Measurements from ENCODE around the gene VPS26B. TPM values are rescaled to one million over a fixed set of nuclear protein-coding genes. Genes with fewer than 3 reads are reported as not detected.

VPS26B gene
- total and polyA plus RNA-seq, 4 donors: 17.1 to 37.6 (median 27.4) TPM

DNA sequence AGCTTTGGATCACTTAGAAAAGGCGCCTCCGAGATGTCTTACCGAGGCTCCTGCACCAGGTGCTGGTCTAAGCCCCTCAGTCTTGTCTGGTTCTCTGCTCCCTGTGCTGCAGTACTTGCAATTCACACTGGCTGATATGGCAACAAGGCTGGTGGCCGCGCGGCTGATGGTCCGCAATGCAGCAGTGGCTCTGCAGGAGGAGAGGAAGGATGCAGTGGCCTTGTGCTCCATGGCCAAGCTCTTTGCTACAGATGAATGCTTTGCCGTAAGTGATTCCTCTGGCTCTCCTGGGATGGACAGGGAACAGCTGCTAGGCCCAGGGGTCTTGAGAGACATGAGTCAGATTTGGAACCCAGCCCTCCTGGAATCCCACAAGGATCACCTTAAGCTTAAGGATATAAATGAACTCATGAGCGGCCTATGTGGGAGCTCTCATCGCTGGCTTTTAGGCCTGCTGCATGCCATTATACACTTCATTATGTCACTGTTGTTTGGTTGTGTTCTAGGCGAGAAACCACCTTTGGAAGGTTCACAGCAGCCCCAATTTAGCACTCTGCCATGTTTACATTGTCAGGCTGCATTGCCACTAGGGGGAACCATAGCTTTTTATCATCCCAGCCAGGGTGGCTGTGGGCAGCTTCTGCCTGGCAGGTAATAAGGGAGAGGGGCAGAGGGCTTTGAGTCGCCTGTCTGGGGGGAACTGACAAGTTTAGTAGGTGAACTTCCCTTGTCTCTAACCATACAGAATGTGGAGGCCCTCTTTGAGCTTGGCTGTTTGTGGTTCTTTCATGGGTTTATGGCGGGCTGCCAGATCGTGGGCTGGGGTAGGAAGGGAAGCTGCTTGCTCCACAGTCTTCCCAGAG, 37.4 kb downstream of the VPS26B start:
- no peak for ATAC-seq (ENCODE audit: insufficient read depth, low FRiP score)

DNA sequence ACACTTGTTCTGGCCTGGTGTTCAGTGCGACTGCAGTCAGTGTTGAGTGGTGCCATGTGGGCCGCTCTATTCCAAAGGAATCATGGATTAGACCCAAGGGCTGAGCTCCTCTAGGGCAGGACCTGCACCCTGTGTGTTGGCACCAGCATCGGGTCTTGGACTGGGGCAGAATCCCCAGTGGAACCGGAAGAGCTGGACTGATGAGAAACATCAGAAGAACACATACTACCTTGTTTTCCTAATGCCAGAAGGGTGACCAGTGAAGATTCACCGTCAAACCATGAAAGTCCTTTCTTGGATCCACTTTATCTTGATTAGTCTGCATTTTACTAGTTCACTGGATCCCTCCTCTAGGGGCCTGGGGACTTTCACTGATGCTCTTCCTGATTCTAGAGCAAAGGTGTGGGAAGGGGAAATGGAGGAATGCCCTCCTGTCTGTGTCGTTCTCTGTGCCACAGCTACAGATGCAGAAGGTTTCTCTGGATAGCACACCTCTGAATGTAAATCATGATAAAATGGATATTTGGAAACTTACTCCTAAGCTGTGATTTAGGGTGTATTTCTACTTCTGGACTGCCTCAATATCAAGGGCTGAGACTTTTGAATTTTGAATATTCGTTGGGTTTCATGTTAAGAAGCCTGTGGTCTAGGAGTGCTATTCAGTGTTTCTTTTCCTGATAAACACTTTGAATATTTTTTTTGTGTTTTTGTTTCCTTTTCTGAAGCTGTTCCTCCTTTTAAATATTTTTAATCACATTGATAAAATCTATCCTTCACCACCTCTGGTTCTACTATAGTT, 40.7 kb downstream of the VPS26B start:
- peaks cover 0 to 1% (median 0%) of the 10 kb centered on the region in 5 donors for H3K4me1 ChIP-seq (ENCODE audit: control insufficient read depth in 5 of 5, insufficient read depth in 5 of 5, low read length in 5 of 5)
- DNase-seq: no peak
- H3K27me3 ChIP-seq (ENCODE audit: control insufficient read depth in 3 of 3, insufficient read depth in 3 of 3, low read length in 2 of 3): peaks cover 0 to 3% (median 0%) of the 10 kb centered on the region in 3 donors
- no peak overlapping the region for H3K27ac ChIP-seq (ENCODE audit: low read depth in 1 of 2, low read length in 1 of 2)
- peaks cover 7 to 26% (median 14%) of the 10 kb centered on the region in 4 donors for H3K36me3 ChIP-seq (ENCODE audit: control insufficient read depth in 4 of 4, insufficient read depth in 4 of 4, low read length in 4 of 4)
- no peak overlapping the region for H3K9ac ChIP-seq (ENCODE audit: insufficient read depth in 1 of 2, low read length in 2 of 2)
- no peak overlapping the region for H3K4me3 ChIP-seq
- no peaks in the 10 kb centered on the region for H3K9me3 ChIP-seq (ENCODE audit: control insufficient read depth in 4 of 4, insufficient read depth in 3 of 4, low read length in 3 of 4)
- 89 to 96% methylated on average over 7 of the region's 7 CpGs for WGBS, 2 donors
- TF ChIP-seq, protein P1, sequence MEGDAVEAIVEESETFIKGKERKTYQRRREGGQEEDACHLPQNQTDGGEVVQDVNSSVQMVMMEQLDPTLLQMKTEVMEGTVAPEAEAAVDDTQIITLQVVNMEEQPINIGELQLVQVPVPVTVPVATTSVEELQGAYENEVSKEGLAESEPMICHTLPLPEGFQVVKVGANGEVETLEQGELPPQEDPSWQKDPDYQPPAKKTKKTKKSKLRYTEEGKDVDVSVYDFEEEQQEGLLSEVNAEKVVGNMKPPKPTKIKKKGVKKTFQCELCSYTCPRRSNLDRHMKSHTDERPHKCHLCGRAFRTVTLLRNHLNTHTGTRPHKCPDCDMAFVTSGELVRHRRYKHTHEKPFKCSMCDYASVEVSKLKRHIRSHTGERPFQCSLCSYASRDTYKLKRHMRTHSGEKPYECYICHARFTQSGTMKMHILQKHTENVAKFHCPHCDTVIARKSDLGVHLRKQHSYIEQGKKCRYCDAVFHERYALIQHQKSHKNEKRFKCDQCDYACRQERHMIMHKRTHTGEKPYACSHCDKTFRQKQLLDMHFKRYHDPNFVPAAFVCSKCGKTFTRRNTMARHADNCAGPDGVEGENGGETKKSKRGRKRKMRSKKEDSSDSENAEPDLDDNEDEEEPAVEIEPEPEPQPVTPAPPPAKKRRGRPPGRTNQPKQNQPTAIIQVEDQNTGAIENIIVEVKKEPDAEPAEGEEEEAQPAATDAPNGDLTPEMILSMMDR (IDR thresholded peaks at IDR 0.05; ENCODE audit: control extremely low read depth, extremely low read depth): no peak
- ATAC-seq (ENCODE audit: insufficient read depth, low FRiP score): no peak

More for the DNA sequence above, 37.4 kb downstream of the VPS26B start:
- WGBS, 2 donors: 85 to 86% methylated on average over 14 of the region's 14 CpGs
- no peak overlapping the region for H3K9ac ChIP-seq (ENCODE audit: insufficient read depth in 1 of 2, low read length in 2 of 2)
- no peak for DNase-seq
- peaks cover 0 to 1% (median 0%) of the 10 kb centered on the region in 5 donors for H3K4me1 ChIP-seq (ENCODE audit: control insufficient read depth in 5 of 5, insufficient read depth in 5 of 5, low read length in 5 of 5)
- TF ChIP-seq, protein P1 (IDR thresholded peaks at IDR 0.05; ENCODE audit: control extremely low read depth, extremely low read depth): no peak
- no peak overlapping the region for H3K27ac ChIP-seq (ENCODE audit: low read depth in 1 of 2, low read length in 1 of 2)
- H3K4me3 ChIP-seq: no peak overlapping the region
- no peaks in the 10 kb centered on the region for H3K27me3 ChIP-seq (ENCODE audit: control insufficient read depth in 3 of 3, insufficient read depth in 3 of 3, low read length in 2 of 3)
- H3K36me3 ChIP-seq (ENCODE audit: control insufficient read depth in 4 of 4, insufficient read depth in 4 of 4, low read length in 4 of 4): peaks cover 7 to 42% (median 25%) of the 10 kb centered on the region in 4 donors
- H3K9me3 ChIP-seq (ENCODE audit: control insufficient read depth in 4 of 4, insufficient read depth in 3 of 4, low read length in 3 of 4): no peaks in the 10 kb centered on the region

- TF ChIP-seq, protein P1 (IDR thresholded peaks at IDR 0.05; ENCODE audit: control extremely low read depth, extremely low read depth): no peak
- ATAC-seq (ENCODE audit: insufficient read depth, low FRiP score): peak; percentile 6
- H3K4me3 ChIP-seq: no peak overlapping the region
- no peaks in the 10 kb centered on the region for H3K9me3 ChIP-seq (ENCODE audit: control insufficient read depth in 4 of 4, insufficient read depth in 3 of 4, low read length in 3 of 4)
- H3K4me1 ChIP-seq (ENCODE audit: control insufficient read depth in 5 of 5, insufficient read depth in 5 of 5, low read length in 5 of 5): peaks cover 0 to 1% (median 0%) of the 10 kb centered on the region in 5 donors
- H3K27ac ChIP-seq (ENCODE audit: low read depth in 1 of 2, low read length in 1 of 2): peak overlapping the region in 1 of 2 donors; percentile 54
- H3K36me3 ChIP-seq (ENCODE audit: control insufficient read depth in 4 of 4, insufficient read depth in 4 of 4, low read length in 4 of 4): peaks cover 7 to 18% (median 11%) of the 10 kb centered on the region in 4 donors
- DNase-seq: no peak
- no peak overlapping the region for H3K9ac ChIP-seq (ENCODE audit: insufficient read depth in 1 of 2, low read length in 2 of 2)
- peaks cover 3 to 14% (median 5%) of the 10 kb centered on the region in 3 donors for H3K27me3 ChIP-seq (ENCODE audit: control insufficient read depth in 3 of 3, insufficient read depth in 3 of 3, low read length in 2 of 3)
- WGBS, 2 donors: 70% methylated on average over 5 of the region's 5 CpGs
These were observed 42.0 kb downstream of the VPS26B start for GRCh38 chr11:134266440-134266839.
